GM19035 (cell line): ENCODE results near the gene MCU.

Experiments used
- ATAC-seq: cut with Tn5 transposase; IDR thresholded peaks from one replicate; pipeline ENCODE4 v1.9.1; 2021; ENCODE audit not compliant: unreplicated experiment

The MCU gene

GRCh38 chr10:72831696-72832409 lies 139.9 kb downstream of the MCU start:
- no peak for ATAC-seq

GRCh38 chr10:72832701-72833100 lies 140.8 kb downstream of the MCU start:
- ATAC-seq, result no peak

- no peak for ATAC-seq
Observed at GRCh38 chr10:72834183-72834825, 142.4 kb downstream of the MCU start.

GRCh38 chr10:72840319-72840718 lies 148.4 kb downstream of the MCU start:
- ATAC-seq, result no peak

- ATAC-seq, result no peak
Observed at GRCh38 chr10:72841487-72841886, 149.5 kb downstream of the MCU start.

GRCh38 chr10:72842164-72842563 lies 150.2 kb downstream of the MCU start:
- ATAC-seq, result no peak

GRCh38 chr10:72846238-72846637 lies 154.3 kb downstream of the MCU start:
- ATAC-seq, result no peak

- no peak for ATAC-seq
Observed at GRCh38 chr10:72847681-72848080, 155.7 kb downstream of the MCU start.

GRCh38 chr10:72850861-72851260 lies 158.9 kb downstream of the MCU start:
- ATAC-seq, result no peak

- ATAC-seq, result no peak
Observed at GRCh38 chr10:72851509-72851908, 159.6 kb downstream of the MCU start.

- ATAC-seq, result no peak
Observed at GRCh38 chr10:72852508-72852907, 160.6 kb downstream of the MCU start.

- no peak for ATAC-seq
Observed at GRCh38 chr10:72855129-72855528, 163.2 kb downstream of the MCU start.

GRCh38 chr10:72855790-72856189 lies 163.8 kb downstream of the MCU start:
- no peak for ATAC-seq

GRCh38 chr10:72858067-72858466 lies 166.1 kb downstream of the MCU start:
- no peak for ATAC-seq

GRCh38 chr10:72862957-72863356 lies 171.0 kb downstream of the MCU start:
- ATAC-seq, result no peak

- no peak for ATAC-seq
Observed at GRCh38 chr10:72875250-72876055, 183.5 kb downstream of the MCU start.

- no peak for ATAC-seq
Observed at GRCh38 chr10:72879245-72879644, 187.3 kb downstream of the MCU start.

GRCh38 chr10:72881291-72881690 lies 189.3 kb downstream of the MCU start:
- ATAC-seq, result no peak

GRCh38 chr10:72883861-72884260 lies 191.9 kb downstream of the MCU start:
- no peak for ATAC-seq

- ATAC-seq, result no peak
Observed at GRCh38 chr10:72885953-72886352, 194.0 kb downstream of the MCU start.

GRCh38 chr10:72886621-72887020 lies 194.7 kb downstream of the MCU start:
- ATAC-seq, result no peak

GRCh38 chr10:72887043-72887442 lies 195.1 kb downstream of the MCU start:
- ATAC-seq, result no peak
